HEK293 (cell line): ENCODE data around the gene MAP3K7CL.

Experiments
- CTCF ChIA-PET: fragments of 350-600 bp; formaldehyde crosslinking; extraction: SDS; loops from one replicate; lab custom pipeline; 2021; ENCODE audit warnings: antibody characterized with exemption; lab: Yijun Ruan, JAX
- POLR2A ChIA-PET: fragments of 300-600 bp; formaldehyde crosslinking; extraction: SDS; loops from one replicate; lab custom pipeline; 2020; ENCODE audit warnings: antibody characterized with exemption, inconsistent platforms; lab: Yijun Ruan, JAX
- H3K27ac ChIP-seq: fragments of 200-500 bp; sonication (Bioruptor generic); 2 replicates; pipeline ENCODE4 v1.5.1; 2014; ENCODE audit warnings: low read depth, low read length, control low read depth, inconsistent platforms; ENCODE audit errors: extremely low read depth
- H3K36me3 ChIP-seq, 2 experiments: fragments of 200-500 bp in 1 of 2; sonication (Bioruptor generic) in 1 of 2; 1 replicate in 1 of 2; 2 replicates in 1 of 2; pipeline ENCODE4 v1.5.1; 2014 to 2017; ENCODE audit warnings: inconsistent platforms in 2 of 2, low read length in 2 of 2; ENCODE audit not compliant: control insufficient read depth in 2 of 2, insufficient read depth in 1 of 2
- H3K4me1 ChIP-seq: fragments of 200-500 bp; sonication (Bioruptor generic); 2 replicates; pipeline ENCODE4 v1.5.1; 2014; ENCODE audit warnings: mild to moderate bottlenecking, low read length, inconsistent platforms; ENCODE audit not compliant: control insufficient read depth, insufficient read depth
- H3K4me3 ChIP-seq: 2 replicates; pipeline ENCODE4 v1.5.1; 2011; ENCODE audit warnings: low read depth, mild to moderate bottlenecking, control low read depth, low read length, moderate library complexity
- H3K9me3 ChIP-seq: fragments of 200-500 bp; sonication (Bioruptor generic); 2 replicates; pipeline ENCODE4 v1.5.1; 2014; ENCODE audit warnings: low read depth, low read length, inconsistent platforms; ENCODE audit not compliant: control insufficient read depth, insufficient read depth
- BCL11A ChIP-seq: fragments of 450-650 bp; formaldehyde crosslinking; IDR thresholded peaks from 2 replicates; pipeline ENCODE4 v1.5.1; 2016; ENCODE audit warnings: low read depth, missing biosample characterization, missing genetic modification characterization
- FEZF1 ChIP-seq: fragments of 450-650 bp; formaldehyde crosslinking; IDR thresholded peaks from 2 replicates; pipeline ENCODE4 v1.5.1; 2016; ENCODE audit warnings: missing biosample characterization, missing genetic modification characterization
- HOXD13 ChIP-seq: sonication (generic); formaldehyde crosslinking; IDR thresholded peaks from 2 replicates; pipeline ENCODE4 v1.8.0; 2022; ENCODE audit warnings: missing genetic modification reagents, borderline replicate concordance
- KLF7 ChIP-seq: fragments of 450-650 bp; formaldehyde crosslinking; IDR thresholded peaks from 2 replicates; pipeline ENCODE4 v1.5.1; 2016; ENCODE audit warnings: missing biosample characterization, missing genetic modification characterization, borderline replicate concordance
- KLF8 ChIP-seq: fragments of 450-650 bp; formaldehyde crosslinking; IDR thresholded peaks from 2 replicates; pipeline ENCODE4 v1.5.1; 2016; ENCODE audit warnings: missing biosample characterization, missing genetic modification characterization
- MZF1 ChIP-seq: fragments of 450-650 bp; formaldehyde crosslinking; IDR thresholded peaks from 2 replicates; pipeline ENCODE4 v1.5.1; 2017; ENCODE audit warnings: missing biosample characterization, missing genetic modification characterization, borderline replicate concordance
- OVOL3 ChIP-seq: fragments of 450-650 bp; formaldehyde crosslinking; IDR thresholded peaks from 2 replicates; pipeline ENCODE4 v1.5.1; 2016; ENCODE audit warnings: missing biosample characterization, missing genetic modification characterization
- ZNF157 ChIP-seq: fragments of 450-650 bp; formaldehyde crosslinking; IDR thresholded peaks from 2 replicates; pipeline ENCODE4 v1.5.1; 2016; ENCODE audit warnings: missing biosample characterization, missing genetic modification characterization
- ZNF184 ChIP-seq: fragments of 450-650 bp; IDR thresholded peaks from 2 replicates; pipeline ENCODE4 v1.5.1; 2018; ENCODE audit warnings: missing biosample characterization, mild to moderate bottlenecking, missing genetic modification characterization
- ZNF266 ChIP-seq: fragments of 450-650 bp; formaldehyde crosslinking; IDR thresholded peaks from 2 replicates; pipeline ENCODE4 v1.5.1; 2016; ENCODE audit warnings: missing biosample characterization, missing genetic modification characterization, low read depth
- ZNF292 ChIP-seq: fragments of 450-650 bp; formaldehyde crosslinking; IDR thresholded peaks from 2 replicates; pipeline ENCODE4 v1.5.1; 2016; ENCODE audit warnings: low read depth, missing biosample characterization, missing genetic modification characterization, borderline replicate concordance
- ZNF350 ChIP-seq: fragments of 450-650 bp; formaldehyde crosslinking; IDR thresholded peaks from 2 replicates; pipeline ENCODE4 v1.5.0; 2017; ENCODE audit warnings: missing biosample characterization, mild to moderate bottlenecking, missing genetic modification characterization
- ZNF366 ChIP-seq: fragments of 450-650 bp; formaldehyde crosslinking; conservative IDR thresholded peaks from 2 replicates; pipeline ENCODE4 v1.5.1; 2016; ENCODE audit warnings: missing biosample characterization, missing genetic modification characterization
- ZNF391 ChIP-seq: fragments of 450-650 bp; formaldehyde crosslinking; IDR thresholded peaks from 2 replicates; pipeline ENCODE4 v1.5.1; 2016; ENCODE audit warnings: low read depth, missing biosample characterization, missing genetic modification characterization, borderline replicate concordance
- ZNF433 ChIP-seq: fragments of 450-650 bp; formaldehyde crosslinking; IDR thresholded peaks from 2 replicates; pipeline ENCODE4 v1.5.1; 2016; ENCODE audit warnings: missing biosample characterization, missing genetic modification characterization, low read depth
- ZNF544 ChIP-seq: fragments of 450-650 bp; formaldehyde crosslinking; IDR thresholded peaks from 2 replicates; pipeline ENCODE4 v1.5.0; 2017; ENCODE audit warnings: missing biosample characterization, missing genetic modification characterization
- ZNF707 ChIP-seq: fragments of 450-650 bp; formaldehyde crosslinking; IDR thresholded peaks from 2 replicates; pipeline ENCODE4 v1.5.1; 2016; ENCODE audit warnings: missing biosample characterization, missing genetic modification characterization
- ZNF776 ChIP-seq: fragments of 450-650 bp; formaldehyde crosslinking; IDR thresholded peaks from 2 replicates; pipeline ENCODE4 v1.5.0; 2017; ENCODE audit warnings: missing biosample characterization, missing genetic modification characterization, borderline replicate concordance
- ZNF843 ChIP-seq: fragments of 450-650 bp; formaldehyde crosslinking; IDR thresholded peaks from 2 replicates; pipeline ENCODE4 v1.5.1; 2016; ENCODE audit warnings: missing biosample characterization, missing genetic modification characterization
- TF ChIP-seq, protein P1 (sequence below): fragments of 450-650 bp; formaldehyde crosslinking; IDR thresholded peaks from 2 replicates; pipeline ENCODE4 v1.5.1; 2017; ENCODE audit warnings: missing biosample characterization, missing genetic modification characterization
- TF ChIP-seq, protein P2 (sequence below): fragments of 450-650 bp; formaldehyde crosslinking; conservative IDR thresholded peaks from 2 replicates; pipeline ENCODE4 v1.5.1; 2016; ENCODE audit warnings: low read depth, missing biosample characterization, missing genetic modification characterization
- TF ChIP-seq, protein P3 (sequence below): fragments of 450-650 bp; formaldehyde crosslinking; IDR thresholded peaks from 2 replicates; pipeline ENCODE4 v1.5.1; 2016; ENCODE audit warnings: missing biosample characterization, missing genetic modification characterization
- TF ChIP-seq, protein P4 (sequence below): fragments of 450-650 bp; formaldehyde crosslinking; IDR thresholded peaks from 2 replicates; pipeline ENCODE4 v1.5.1; 2016; ENCODE audit warnings: missing biosample characterization, missing genetic modification characterization

MAP3K7CL gene

DNA sequence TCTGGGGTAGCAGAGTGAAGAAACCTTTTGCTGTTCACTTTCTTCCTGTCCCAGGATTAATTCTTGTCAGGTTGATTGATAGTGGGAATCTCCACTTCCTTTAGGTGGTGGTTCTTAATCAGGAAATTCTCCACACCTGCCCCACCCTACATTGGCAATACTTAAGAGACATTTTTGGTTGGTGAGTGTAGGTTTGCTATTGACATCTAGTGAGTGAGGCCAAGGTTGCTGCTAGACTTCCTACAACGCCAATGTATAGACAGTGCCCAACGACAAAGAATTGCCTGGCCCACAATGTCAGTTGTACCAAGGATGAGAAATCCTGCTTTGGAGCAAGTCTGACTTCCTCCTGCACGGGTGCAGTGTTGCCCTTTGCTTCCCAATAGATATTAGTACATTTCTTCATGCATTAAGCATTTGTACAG is 38.5 kb downstream of the MAP3K7CL start:
- no peak overlapping the region for H3K4me3 ChIP-seq
- no peaks in the 10 kb centered on the region for H3K36me3 ChIP-seq
- TF ChIP-seq ZNF544 (tag by site-specific recombination) (no peak), ZNF266 (no peak), OVOL3 (tag by site-specific recombination) (no peak), ZNF391 (tag by site-specific recombination) (no peak), MZF1 (no peak), ZNF843 (tag by site-specific recombination) (no peak), ZNF366 (tag by site-specific recombination) (no peak), ZNF350 (no peak), FEZF1 (tag by site-specific recombination) (no peak), ZNF184 (tag by site-specific recombination) (no peak), KLF7 (tag by site-specific recombination) (no peak), ZNF292 (tag by site-specific recombination) (no peak), ZNF707 (tag by site-specific recombination) (no peak), ZNF433 (tag by site-specific recombination) (no peak), KLF8 (no peak)
- TF ChIP-seq, protein P1, sequence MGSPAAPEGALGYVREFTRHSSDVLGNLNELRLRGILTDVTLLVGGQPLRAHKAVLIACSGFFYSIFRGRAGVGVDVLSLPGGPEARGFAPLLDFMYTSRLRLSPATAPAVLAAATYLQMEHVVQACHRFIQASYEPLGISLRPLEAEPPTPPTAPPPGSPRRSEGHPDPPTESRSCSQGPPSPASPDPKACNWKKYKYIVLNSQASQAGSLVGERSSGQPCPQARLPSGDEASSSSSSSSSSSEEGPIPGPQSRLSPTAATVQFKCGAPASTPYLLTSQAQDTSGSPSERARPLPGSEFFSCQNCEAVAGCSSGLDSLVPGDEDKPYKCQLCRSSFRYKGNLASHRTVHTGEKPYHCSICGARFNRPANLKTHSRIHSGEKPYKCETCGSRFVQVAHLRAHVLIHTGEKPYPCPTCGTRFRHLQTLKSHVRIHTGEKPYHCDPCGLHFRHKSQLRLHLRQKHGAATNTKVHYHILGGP: no peak
- TF ChIP-seq, protein P2, sequence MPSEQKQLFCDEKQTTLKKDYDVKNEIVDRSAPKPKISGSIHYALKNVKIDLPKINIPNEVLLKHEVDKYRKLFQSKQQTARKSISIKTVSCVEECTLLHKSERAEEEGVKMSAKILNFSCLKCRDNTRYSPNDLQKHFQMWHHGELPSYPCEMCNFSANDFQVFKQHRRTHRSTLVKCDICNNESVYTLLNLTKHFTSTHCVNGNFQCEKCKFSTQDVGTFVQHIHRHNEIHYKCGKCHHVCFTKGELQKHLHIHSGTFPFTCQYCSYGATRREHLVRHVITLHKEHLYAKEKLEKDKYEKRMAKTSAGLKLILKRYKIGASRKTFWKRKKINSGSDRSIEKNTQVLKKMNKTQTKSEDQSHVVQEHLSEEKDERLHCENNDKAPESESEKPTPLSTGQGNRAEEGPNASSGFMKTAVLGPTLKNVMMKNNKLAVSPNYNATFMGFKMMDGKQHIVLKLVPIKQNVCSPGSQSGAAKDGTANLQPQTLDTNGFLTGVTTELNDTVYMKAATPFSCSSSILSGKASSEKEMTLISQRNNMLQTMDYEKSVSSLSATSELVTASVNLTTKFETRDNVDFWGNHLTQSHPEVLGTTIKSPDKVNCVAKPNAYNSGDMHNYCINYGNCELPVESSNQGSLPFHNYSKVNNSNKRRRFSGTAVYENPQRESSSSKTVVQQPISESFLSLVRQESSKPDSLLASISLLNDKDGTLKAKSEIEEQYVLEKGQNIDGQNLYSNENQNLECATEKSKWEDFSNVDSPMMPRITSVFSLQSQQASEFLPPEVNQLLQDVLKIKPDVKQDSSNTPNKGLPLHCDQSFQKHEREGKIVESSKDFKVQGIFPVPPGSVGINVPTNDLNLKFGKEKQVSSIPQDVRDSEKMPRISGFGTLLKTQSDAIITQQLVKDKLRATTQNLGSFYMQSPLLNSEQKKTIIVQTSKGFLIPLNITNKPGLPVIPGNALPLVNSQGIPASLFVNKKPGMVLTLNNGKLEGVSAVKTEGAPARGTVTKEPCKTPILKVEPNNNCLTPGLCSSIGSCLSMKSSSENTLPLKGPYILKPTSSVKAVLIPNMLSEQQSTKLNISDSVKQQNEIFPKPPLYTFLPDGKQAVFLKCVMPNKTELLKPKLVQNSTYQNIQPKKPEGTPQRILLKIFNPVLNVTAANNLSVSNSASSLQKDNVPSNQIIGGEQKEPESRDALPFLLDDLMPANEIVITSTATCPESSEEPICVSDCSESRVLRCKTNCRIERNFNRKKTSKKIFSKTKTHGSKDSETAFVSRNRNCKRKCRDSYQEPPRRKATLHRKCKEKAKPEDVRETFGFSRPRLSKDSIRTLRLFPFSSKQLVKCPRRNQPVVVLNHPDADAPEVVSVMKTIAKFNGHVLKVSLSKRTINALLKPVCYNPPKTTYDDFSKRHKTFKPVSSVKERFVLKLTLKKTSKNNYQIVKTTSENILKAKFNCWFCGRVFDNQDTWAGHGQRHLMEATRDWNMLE: no peak
- TF ChIP-seq, protein P3, sequence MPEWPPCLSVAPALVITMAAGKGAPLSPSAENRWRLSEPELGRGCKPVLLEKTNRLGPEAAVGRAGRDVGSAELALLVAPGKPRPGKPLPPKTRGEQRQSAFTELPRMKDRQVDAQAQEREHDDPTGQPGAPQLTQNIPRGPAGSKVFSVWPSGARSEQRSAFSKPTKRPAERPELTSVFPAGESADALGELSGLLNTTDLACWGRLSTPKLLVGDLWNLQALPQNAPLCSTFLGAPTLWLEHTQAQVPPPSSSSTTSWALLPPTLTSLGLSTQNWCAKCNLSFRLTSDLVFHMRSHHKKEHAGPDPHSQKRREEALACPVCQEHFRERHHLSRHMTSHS (tag by site-specific recombination): no peak
- H3K9me3 ChIP-seq: no peaks in the 10 kb centered on the region
- ChIA-PET POLR2A (no interaction called here), CTCF (interaction anchor here (0.5 to 1.4 kb wide), 3 partner anchors 32 to 206 kb away, joined by 3 to 4 read pairs (median 3); no protein-coding TSS in a partner anchor)
- H3K4me1 ChIP-seq: no peaks in the 10 kb centered on the region
- H3K27ac ChIP-seq: no peak overlapping the region

DNA sequence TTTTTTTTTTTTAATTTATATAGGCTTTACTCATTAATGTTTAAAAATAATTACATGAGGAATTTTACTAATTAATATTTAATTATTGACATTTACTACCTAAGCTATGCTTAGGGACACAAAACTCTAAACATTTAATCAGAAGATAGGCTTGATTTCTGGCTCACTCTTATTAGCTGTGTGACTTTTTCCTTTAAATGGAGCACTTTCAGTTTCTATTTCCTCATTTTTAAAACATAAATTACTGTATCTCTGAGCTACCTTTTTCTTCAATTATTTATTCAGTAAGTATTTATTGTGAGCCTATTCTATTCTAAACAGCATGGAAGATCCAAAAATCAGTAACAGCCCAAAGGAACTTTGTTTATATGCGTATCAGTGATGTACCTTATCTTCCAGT is 40.5 kb downstream of the MAP3K7CL start:
- H3K36me3 ChIP-seq: no peaks in the 10 kb centered on the region
- H3K4me3 ChIP-seq: no peak overlapping the region
- CTCF ChIA-PET: interaction anchor here (0.6 to 2.0 kb wide), 5 partner anchors 10 to 201 kb away, joined by 3 to 6 read pairs (median 4); no protein-coding TSS in a partner anchor
- H3K9me3 ChIP-seq: no peaks in the 10 kb centered on the region
- TF ChIP-seq FEZF1 (tag by site-specific recombination) (no peak), HOXD13 (CRISPR knock-in tag) (no peak), BCL11A (tag by site-specific recombination) (no peak), ZNF157 (tag by site-specific recombination) (no peak), ZNF776 (tag by site-specific recombination) (no peak)
- TF ChIP-seq, protein P4, sequence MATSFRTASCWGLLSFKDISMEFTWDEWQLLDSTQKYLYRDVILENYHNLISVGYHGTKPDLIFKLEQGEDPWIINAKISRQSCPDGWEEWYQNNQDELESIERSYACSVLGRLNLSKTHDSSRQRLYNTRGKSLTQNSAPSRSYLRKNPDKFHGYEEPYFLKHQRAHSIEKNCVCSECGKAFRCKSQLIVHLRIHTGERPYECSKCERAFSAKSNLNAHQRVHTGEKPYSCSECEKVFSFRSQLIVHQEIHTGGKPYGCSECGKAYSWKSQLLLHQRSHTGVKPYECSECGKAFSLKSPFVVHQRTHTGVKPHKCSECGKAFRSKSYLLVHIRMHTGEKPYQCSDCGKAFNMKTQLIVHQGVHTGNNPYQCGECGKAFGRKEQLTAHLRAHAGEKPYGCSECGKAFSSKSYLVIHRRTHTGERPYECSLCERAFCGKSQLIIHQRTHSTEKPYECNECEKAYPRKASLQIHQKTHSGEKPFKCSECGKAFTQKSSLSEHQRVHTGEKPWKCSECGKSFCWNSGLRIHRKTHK (tag by site-specific recombination): no peak
- peaks cover 9% of the 10 kb centered on the region for H3K4me1 ChIP-seq
- POLR2A ChIA-PET: interaction anchor here (0.6 to 0.7 kb wide), 2 partner anchors 151 to 1933 kb away, joined by 3 read pairs; no protein-coding TSS in a partner anchor
- no peak overlapping the region for H3K27ac ChIP-seq
